ENCODE data around the gene LZTS2.

DNA sequence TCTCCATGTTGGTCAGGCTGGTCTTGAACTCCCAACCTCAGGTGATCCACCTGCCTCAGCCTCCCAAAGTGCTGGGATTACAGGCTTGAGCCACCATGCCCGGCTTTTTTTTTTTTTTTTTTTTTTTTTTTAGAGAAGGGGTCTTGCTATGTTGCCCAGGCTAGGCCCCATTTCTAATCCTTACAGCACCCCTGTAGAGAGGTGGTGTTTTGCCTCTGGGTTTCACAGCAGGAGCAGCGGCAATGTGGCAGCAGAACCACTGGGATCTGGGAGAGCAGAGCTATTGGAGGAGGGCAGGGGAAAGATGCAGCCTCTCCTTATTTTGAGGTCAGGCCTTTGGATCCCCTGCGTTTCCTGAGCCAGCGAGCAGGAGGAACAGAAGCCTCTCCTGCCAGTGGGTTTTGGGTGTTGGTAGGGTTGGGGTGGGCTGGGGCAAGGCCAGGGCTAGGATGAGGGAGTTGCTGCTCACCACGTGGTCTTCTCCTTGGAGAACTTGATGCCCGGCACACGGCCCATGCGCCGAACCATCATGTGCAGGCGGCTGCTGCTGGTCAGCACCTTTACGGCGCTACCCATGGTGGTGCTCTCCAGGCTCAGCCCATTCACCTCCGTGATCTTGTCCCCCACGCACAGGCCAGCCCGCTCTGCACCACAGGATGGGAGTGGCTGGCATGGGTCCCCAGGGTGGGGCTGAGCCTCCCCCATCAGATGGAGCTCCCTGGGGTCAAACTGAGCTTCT, 23.5 kb downstream of the LZTS2 start:
- TF ChIP-seq HDAC6 (IDR thresholded peaks at IDR 0.05; ENCODE audit: unreplicated experiment) (no peak), BCL11A (IDR thresholded peaks at IDR 0.05; ENCODE audit: low read depth, low read length) (no peak), SIN3A (IDR thresholded peaks at IDR 0.05; ENCODE audit: low read depth, low read length) (no peak), CEBPB (IDR thresholded peaks at IDR 0.05; ENCODE audit: borderline replicate concordance in 1 of 2, low read depth in 2 of 2, low read length in 2 of 2) (no peak)
- TF ChIP-seq, protein P1, sequence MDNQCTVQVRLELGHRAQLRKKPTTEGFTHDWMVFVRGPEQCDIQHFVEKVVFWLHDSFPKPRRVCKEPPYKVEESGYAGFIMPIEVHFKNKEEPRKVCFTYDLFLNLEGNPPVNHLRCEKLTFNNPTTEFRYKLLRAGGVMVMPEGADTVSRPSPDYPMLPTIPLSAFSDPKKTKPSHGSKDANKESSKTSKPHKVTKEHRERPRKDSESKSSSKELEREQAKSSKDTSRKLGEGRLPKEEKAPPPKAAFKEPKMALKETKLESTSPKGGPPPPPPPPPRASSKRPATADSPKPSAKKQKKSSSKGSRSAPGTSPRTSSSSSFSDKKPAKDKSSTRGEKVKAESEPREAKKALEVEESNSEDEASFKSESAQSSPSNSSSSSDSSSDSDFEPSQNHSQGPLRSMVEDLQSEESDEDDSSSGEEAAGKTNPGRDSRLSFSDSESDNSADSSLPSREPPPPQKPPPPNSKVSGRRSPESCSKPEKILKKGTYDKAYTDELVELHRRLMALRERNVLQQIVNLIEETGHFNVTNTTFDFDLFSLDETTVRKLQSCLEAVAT (IDR thresholded peaks at IDR 0.05) = no peak
- TF ChIP-seq, protein P2, sequence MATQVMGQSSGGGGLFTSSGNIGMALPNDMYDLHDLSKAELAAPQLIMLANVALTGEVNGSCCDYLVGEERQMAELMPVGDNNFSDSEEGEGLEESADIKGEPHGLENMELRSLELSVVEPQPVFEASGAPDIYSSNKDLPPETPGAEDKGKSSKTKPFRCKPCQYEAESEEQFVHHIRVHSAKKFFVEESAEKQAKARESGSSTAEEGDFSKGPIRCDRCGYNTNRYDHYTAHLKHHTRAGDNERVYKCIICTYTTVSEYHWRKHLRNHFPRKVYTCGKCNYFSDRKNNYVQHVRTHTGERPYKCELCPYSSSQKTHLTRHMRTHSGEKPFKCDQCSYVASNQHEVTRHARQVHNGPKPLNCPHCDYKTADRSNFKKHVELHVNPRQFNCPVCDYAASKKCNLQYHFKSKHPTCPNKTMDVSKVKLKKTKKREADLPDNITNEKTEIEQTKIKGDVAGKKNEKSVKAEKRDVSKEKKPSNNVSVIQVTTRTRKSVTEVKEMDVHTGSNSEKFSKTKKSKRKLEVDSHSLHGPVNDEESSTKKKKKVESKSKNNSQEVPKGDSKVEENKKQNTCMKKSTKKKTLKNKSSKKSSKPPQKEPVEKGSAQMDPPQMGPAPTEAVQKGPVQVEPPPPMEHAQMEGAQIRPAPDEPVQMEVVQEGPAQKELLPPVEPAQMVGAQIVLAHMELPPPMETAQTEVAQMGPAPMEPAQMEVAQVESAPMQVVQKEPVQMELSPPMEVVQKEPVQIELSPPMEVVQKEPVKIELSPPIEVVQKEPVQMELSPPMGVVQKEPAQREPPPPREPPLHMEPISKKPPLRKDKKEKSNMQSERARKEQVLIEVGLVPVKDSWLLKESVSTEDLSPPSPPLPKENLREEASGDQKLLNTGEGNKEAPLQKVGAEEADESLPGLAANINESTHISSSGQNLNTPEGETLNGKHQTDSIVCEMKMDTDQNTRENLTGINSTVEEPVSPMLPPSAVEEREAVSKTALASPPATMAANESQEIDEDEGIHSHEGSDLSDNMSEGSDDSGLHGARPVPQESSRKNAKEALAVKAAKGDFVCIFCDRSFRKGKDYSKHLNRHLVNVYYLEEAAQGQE (IDR thresholded peaks at IDR 0.05; ENCODE audit: low read depth, low read length) = no peak
